ENCODE data around the gene TPSD1. TPM values are rescaled to one million over a fixed set of nuclear protein-coding genes. Genes with fewer than 3 reads are reported as not detected.
A peak's percentile ranks its signal among the peaks of the same experiment; 100 is the strongest.

Gene TPSD1
- total and polyA plus RNA-seq, 2 donors (not counting 3 experiments of a cell fraction or from before 2014, with no cell fraction given) = not detected

DNA sequence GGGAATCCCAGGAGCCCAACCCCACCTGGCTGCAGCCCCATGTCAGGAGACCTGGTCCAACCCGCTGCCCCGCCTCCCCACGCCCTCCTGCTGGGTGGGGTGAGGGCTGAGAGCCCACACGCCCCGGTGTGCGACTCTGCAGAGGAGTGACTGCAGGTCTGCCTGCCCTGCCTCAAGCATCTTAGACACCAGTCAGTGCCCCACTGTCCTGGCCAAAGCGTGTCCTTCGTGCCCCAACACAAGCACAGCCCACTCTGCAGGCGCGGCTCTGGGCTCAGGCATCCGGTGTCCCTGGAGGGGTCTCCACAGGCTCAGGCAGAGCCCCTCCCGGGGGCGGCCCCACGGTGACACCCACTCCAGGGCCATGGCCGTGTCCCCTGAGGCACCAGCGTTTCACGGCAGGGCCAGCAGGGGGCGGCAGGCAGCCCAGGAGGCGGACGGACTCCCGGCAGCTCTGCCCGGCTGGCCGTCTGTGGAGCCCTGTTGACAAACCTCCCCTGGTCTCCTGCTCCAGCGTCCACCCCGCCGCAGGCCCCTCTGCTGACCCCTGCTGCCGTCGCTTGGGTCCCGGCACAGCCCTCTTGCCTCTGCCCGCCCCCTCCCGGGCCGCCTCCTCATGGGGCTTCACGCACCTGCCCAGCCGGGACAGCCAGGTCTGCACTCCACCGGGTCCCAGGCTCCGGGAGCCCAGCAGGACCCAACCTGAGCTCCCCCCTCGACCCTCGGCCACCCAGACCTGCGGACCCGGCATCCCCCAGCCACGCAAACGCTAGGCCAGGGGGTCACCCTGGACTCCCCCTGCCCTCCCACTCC, 45.0 kb downstream of the TPSD1 start:
- no peak overlapping the region for H3K27ac ChIP-seq (ENCODE audit: insufficient read depth, low read depth, low read length)
- peak overlapping the region; percentile 61 for H2AFZ ChIP-seq (ENCODE audit: low read depth, low read length)
- no peaks in the 10 kb centered on the region for H3K79me2 ChIP-seq (ENCODE audit: control insufficient read depth, insufficient read depth, low read length)
- H3K9me3 ChIP-seq (replicated peaks; ENCODE audit: control insufficient read depth, insufficient read depth, low read length) = no peaks in the 10 kb centered on the region
- no peaks in the 10 kb centered on the region for H4K20me1 ChIP-seq (replicated peaks; ENCODE audit: control insufficient read depth, extremely low read depth, insufficient read depth, low read length)
- FAIRE-seq (no peak), DNase-seq (ENCODE audit: low read depth, low spot score) (peak; percentile 48)
- POLR2A ChIA-PET = interaction anchor here (0.5 kb wide), 1 partner anchor 16 kb away, joined by 4 read pairs; no protein-coding TSS in a partner anchor
- no TSS peak for BruUV-seq (replicated peaks)
- no peak overlapping the region for H3K9ac ChIP-seq (replicated peaks; ENCODE audit: extremely low read depth, insufficient read depth, low read length)
- TF ChIP-seq CTCF (IDR thresholded peaks at IDR 0.05; ENCODE audit: extremely low read depth in 1 of 2, insufficient read depth in 1 of 2, low read depth in 1 of 2, low read length in 2 of 2) (peak; percentile 93 to 99), MYC (IDR thresholded peaks at IDR 0.05; ENCODE audit: low read depth, low read length) (no peak), FOS (IDR thresholded peaks at IDR 0.05; ENCODE audit: borderline replicate concordance, insufficient read depth, low read length) (no peak), POLR2A (IDR thresholded peaks at IDR 0.05; ENCODE audit: low read depth, low read length) (no peak)
- CTCF ChIA-PET = interaction anchor here (0.5 to 2.4 kb wide), 14 partner anchors 8 to 166 kb away, joined by 3 to 15 read pairs (median 4); partner anchors contain the start of genes BAIAP3, CCDC154, UBE2I and UQCC4
- no peaks in the 10 kb centered on the region for H3K9me1 ChIP-seq (replicated peaks; ENCODE audit: control insufficient read depth, extremely low read depth, insufficient read depth, low read length)
- intact Hi-C loops (cut with micrococcal nuclease) = loop anchor here (10.0 kb wide), 2 partner anchors 104 to 484 kb away; partner anchors contain the start of genes NUBP2 and SPSB3
- peaks cover 2% of the 10 kb centered on the region for H3K4me1 ChIP-seq (ENCODE audit: control insufficient read depth, extremely low read depth, insufficient read depth, low read length)
- H3K4me3 ChIP-seq (replicated peaks in 1 of 3; ENCODE audit: insufficient read depth in 1 of 3, low read depth in 1 of 3, low read length in 3 of 3) = no peak overlapping the region
- no peaks in the 10 kb centered on the region for H3K27me3 ChIP-seq (ENCODE audit: control insufficient read depth in 2 of 2, insufficient read depth in 2 of 2, low read length in 2 of 2)
- dilution Hi-C loops (cut with MboI; ENCODE audit: extremely low pct_ligation_motif_present, low sequenced_read_pairs) = no loop called here
- no peak overlapping the region for H3K4me2 ChIP-seq (ENCODE audit: insufficient read depth, low read length)
- no peaks in the 10 kb centered on the region for H3K36me3 ChIP-seq (ENCODE audit: control insufficient read depth in 2 of 2, extremely low read depth in 1 of 2, insufficient read depth in 2 of 2, low read length in 2 of 2)

Data from endothelial cell of umbilical vein (primary cell).